ENCODE results near the gene TRNP1. TPM values are rescaled to one million over a fixed set of nuclear protein-coding genes. Genes with fewer than 3 reads are reported as not detected.
"Not testable (repeated sequence)": the region's sequence is repeated elsewhere in the genome, so short reads cannot be mapped to it uniquely, and the experiment has no call there.

TRNP1 gene
- total RNA-seq, 1 donor from 2014 or later, result 19.2 TPM

DNA sequence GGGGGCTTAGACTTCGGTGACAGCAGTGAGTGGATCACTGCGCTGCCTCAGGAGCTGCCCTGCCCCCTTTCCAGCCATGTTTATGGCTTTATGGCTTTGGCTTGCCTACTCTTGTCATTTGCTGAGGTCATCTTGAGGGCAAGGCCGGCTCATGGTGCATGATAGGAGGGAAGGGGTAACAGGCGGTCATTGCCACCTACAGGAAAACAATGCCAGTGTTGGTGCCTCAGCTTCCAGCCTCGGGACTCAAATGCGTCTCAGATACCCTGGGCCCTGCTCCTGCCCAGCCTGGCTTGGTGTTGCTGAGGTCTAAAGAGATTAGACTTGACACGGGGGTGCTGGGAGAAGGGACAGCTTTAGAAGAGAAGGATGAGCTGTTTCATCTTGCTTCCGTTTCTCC lies 47.8 kb upstream of the TRNP1 start:
- H3K4me3 ChIP-seq (ENCODE audit: insufficient read depth, low read depth, low read length), result no peak overlapping the region
- no peaks in the 10 kb centered on the region for H3K27me3 ChIP-seq (ENCODE audit: insufficient read depth, low read length)
- H4K20me1 ChIP-seq (ENCODE audit: insufficient read depth, low read length), result no peaks in the 10 kb centered on the region
- no peak overlapping the region for H2AFZ ChIP-seq (ENCODE audit: low read depth, low read length)
- peaks cover 33% of the 10 kb centered on the region for H3K36me3 ChIP-seq (ENCODE audit: insufficient read depth, low read length)
- no peak overlapping the region for H3K27ac ChIP-seq (ENCODE audit: low read depth, low read length)
- TF ChIP-seq, protein P1, sequence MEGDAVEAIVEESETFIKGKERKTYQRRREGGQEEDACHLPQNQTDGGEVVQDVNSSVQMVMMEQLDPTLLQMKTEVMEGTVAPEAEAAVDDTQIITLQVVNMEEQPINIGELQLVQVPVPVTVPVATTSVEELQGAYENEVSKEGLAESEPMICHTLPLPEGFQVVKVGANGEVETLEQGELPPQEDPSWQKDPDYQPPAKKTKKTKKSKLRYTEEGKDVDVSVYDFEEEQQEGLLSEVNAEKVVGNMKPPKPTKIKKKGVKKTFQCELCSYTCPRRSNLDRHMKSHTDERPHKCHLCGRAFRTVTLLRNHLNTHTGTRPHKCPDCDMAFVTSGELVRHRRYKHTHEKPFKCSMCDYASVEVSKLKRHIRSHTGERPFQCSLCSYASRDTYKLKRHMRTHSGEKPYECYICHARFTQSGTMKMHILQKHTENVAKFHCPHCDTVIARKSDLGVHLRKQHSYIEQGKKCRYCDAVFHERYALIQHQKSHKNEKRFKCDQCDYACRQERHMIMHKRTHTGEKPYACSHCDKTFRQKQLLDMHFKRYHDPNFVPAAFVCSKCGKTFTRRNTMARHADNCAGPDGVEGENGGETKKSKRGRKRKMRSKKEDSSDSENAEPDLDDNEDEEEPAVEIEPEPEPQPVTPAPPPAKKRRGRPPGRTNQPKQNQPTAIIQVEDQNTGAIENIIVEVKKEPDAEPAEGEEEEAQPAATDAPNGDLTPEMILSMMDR (IDR thresholded peaks at IDR 0.05; ENCODE audit: insufficient read depth, low read depth, low read length), result no peak
- no peak for TF ChIP-seq EZH2 (IDR thresholded peaks at IDR 0.05; ENCODE audit: insufficient read depth, low read length)
- H3K79me2 ChIP-seq (ENCODE audit: insufficient read depth, low read length), result peaks cover 9% of the 10 kb centered on the region
- no peaks in the 10 kb centered on the region for H3K4me1 ChIP-seq (ENCODE audit: insufficient read depth, low read length)
- Mint-ChIP-seq H3K4me3 (ENCODE audit: unreplicated experiment) (no peak overlapping the region), H3K4me1 (ENCODE audit: low read depth, unreplicated experiment) (peaks cover 2% of the 10 kb centered on the region), H3K9me3 (ENCODE audit: unreplicated experiment) (peaks cover under 1% of the 10 kb centered on the region), H3K36me3 (ENCODE audit: low read depth, unreplicated experiment) (peaks cover 36% of the 10 kb centered on the region), H3K27ac (ENCODE audit: unreplicated experiment) (no peak overlapping the region), H3K27me3 (ENCODE audit: low read depth, unreplicated experiment) (no peaks in the 10 kb centered on the region)
- no peak overlapping the region for H3K4me2 ChIP-seq (ENCODE audit: low read length)
- no peak overlapping the region for H3K9ac ChIP-seq (ENCODE audit: low read length)
- no peak for FAIRE-seq
- no peaks in the 10 kb centered on the region for H3K9me3 ChIP-seq (ENCODE audit: insufficient read depth, low read depth, low read length)
- no peak for DNase-seq (ENCODE audit: low read depth)

DNA sequence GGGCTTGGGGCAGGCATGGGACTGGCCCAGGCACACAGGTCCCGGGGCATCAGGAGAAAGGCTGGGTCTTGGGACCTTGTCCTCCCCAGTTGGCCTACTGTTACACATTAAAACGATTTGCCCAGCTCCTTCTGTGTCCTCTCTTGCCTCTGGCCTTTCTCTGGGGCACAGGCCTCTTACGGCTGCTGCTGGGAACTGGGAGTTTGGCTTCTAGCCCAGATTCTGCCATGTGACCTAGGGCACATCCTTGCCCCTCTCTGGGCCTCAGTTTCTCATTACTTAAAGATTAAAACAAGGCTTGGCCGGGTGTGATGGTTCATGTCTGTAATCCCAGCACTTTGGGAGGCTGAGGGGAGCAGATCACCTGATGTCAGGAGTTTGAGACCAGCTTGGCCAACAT lies 47.2 kb upstream of the TRNP1 start:
- H3K27me3 ChIP-seq (ENCODE audit: insufficient read depth, low read length), result no peaks in the 10 kb centered on the region
- Mint-ChIP-seq H3K27me3 (ENCODE audit: low read depth, unreplicated experiment) (no peaks in the 10 kb centered on the region), H3K36me3 (ENCODE audit: low read depth, unreplicated experiment) (peaks cover 36% of the 10 kb centered on the region), H3K4me3 (ENCODE audit: unreplicated experiment) (no peak overlapping the region), H3K4me1 (ENCODE audit: low read depth, unreplicated experiment) (peaks cover 2% of the 10 kb centered on the region), H3K27ac (ENCODE audit: unreplicated experiment) (no peak overlapping the region), H3K9me3 (ENCODE audit: unreplicated experiment) (peaks cover 2% of the 10 kb centered on the region)
- H3K36me3 ChIP-seq (ENCODE audit: insufficient read depth, low read length), result peaks cover 33% of the 10 kb centered on the region
- no peak overlapping the region for H3K4me2 ChIP-seq (ENCODE audit: low read length)
- H3K9ac ChIP-seq (ENCODE audit: low read length), result no peak overlapping the region
- H2AFZ ChIP-seq (ENCODE audit: low read depth, low read length), result no peak overlapping the region
- H3K79me2 ChIP-seq (ENCODE audit: insufficient read depth, low read length), result peaks cover 5% of the 10 kb centered on the region
- no peak overlapping the region for H3K4me3 ChIP-seq (ENCODE audit: insufficient read depth, low read depth, low read length)
- H4K20me1 ChIP-seq (ENCODE audit: insufficient read depth, low read length), result no peaks in the 10 kb centered on the region
- no peak overlapping the region for H3K27ac ChIP-seq (ENCODE audit: low read depth, low read length)
- H3K4me1 ChIP-seq (ENCODE audit: insufficient read depth, low read length), result no peaks in the 10 kb centered on the region
- FAIRE-seq, result no peak
- no peak for DNase-seq (ENCODE audit: low read depth)
- TF ChIP-seq EZH2 (IDR thresholded peaks at IDR 0.05; ENCODE audit: insufficient read depth, low read length), result no peak
- TF ChIP-seq, protein P1 (IDR thresholded peaks at IDR 0.05; ENCODE audit: insufficient read depth, low read depth, low read length), result no peak
- H3K9me3 ChIP-seq (ENCODE audit: insufficient read depth, low read depth, low read length), result no peaks in the 10 kb centered on the region

DNA sequence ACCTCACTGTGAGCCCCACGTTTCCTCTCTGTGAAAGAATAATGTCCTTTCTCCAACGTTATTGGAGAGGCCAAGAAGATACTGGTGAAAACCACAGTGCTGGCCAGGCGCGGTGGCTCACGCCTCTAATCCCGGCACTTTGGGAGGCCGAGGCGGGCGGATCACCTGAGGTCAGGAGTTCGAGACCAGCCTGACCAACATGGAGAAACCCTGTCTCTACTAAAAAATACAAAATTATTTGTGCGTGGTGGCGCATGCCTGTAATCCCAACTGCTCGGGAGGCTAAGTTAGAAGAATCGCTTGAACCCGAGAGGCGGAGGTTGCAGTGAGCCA lies 44.8 kb upstream of the TRNP1 start:
- peaks cover 16% of the 10 kb centered on the region for H3K36me3 ChIP-seq (ENCODE audit: insufficient read depth, low read length)
- not testable (repeated sequence) for H3K27me3 ChIP-seq (ENCODE audit: insufficient read depth, low read length); H4K20me1 ChIP-seq (ENCODE audit: insufficient read depth, low read length); H2AFZ ChIP-seq (ENCODE audit: low read depth, low read length); H3K9me3 Mint-ChIP-seq (ENCODE audit: unreplicated experiment); H3K27ac Mint-ChIP-seq (ENCODE audit: unreplicated experiment); H3K9me3 ChIP-seq (ENCODE audit: insufficient read depth, low read depth, low read length); FAIRE-seq; H3K4me1 Mint-ChIP-seq (ENCODE audit: low read depth, unreplicated experiment); H3K27ac ChIP-seq (ENCODE audit: low read depth, low read length); H3K4me1 ChIP-seq (ENCODE audit: insufficient read depth, low read length); H3K4me3 Mint-ChIP-seq (ENCODE audit: unreplicated experiment); H3K9ac ChIP-seq (ENCODE audit: low read length); DNase-seq (ENCODE audit: low read depth); H3K79me2 ChIP-seq (ENCODE audit: insufficient read depth, low read length); H3K4me3 ChIP-seq (ENCODE audit: insufficient read depth, low read depth, low read length); H3K4me2 ChIP-seq (ENCODE audit: low read length); H3K27me3 Mint-ChIP-seq (ENCODE audit: low read depth, unreplicated experiment)
- peaks cover 30% of the 10 kb centered on the region for H3K36me3 Mint-ChIP-seq (ENCODE audit: low read depth, unreplicated experiment)

Measured in astrocyte (in vitro differentiated cells and primary cell).